ENCODE measurements around the gene NPB.

The NPB gene

DNA sequence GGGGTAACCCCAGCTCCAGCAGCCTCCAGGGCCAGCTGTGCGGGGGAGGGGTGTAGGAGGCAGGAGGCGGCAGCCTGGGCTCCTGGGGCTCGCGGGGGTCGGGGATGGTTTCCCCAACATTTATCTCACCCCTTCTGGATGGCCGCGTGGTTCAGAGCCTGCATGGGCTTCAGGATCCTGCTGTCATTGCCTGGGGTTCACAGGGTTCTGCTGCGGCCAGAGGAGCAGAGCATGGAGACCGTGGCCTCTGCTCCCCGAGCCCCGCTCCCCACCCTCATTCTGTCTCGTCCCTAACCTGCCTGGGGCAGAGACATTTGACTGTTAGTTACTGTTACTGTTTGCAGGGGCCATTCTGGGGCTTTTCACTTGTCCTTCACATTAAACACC, 40.1 kb downstream of the NPB start:
- no peak for DNase-seq

- DNase-seq = no peak
Measured at GRCh38 chr17:81944858-81945257, 42.8 kb downstream of the NPB start.

DNA sequence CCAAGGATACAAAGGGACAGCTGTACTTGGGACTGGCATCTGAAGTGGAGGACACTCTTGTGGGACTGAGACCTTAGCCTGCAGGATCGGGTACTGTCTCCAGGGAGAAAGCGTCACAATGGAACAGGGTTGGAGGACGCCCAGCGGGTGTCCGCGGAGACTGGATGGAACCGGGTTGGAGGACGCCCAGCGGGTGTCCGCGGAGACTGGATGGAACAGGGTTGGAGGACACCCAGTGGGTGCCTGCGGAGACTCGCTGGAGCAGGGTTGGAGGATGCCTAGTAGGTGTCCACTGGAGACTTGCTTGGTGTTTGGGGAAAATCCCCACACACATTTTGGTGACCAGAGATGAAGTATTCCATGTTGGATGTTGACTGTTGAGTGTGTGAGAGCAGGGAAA, 45.2 kb downstream of the NPB start, which contains the start of gene MYADML2:
TSS of gene MYADML2 (minus strand) at position 45 of the 400 bp plus-strand sequence. CDS start 5,492 bp downstream, outside the sequence.
- no peak for DNase-seq

GRCh38 chr17:81948635-81949378, 46.8 kb downstream of the NPB start:
- no peak for DNase-seq

DNA sequence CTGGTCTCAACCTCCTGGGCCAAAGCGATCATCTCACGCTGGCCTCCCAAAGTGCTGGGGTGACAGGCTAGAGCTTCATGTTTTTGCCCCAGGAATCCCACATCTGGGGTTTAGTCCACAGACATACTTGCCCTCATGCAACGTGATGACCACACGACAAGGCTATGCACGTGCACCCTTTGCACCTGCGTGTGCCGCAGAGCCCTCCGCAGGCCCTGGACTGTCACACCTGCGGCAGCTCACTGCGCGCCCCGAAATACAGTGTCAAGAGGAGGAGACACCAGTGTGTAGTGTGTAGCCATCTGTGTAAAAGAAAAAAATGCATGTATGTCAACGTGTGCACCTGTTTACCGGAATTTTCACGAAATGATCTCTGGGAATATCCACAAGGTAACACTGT, 48.5 kb downstream of the NPB start:
- DNase-seq = no peak

GRCh38 chr17:81951785-81952684, 50.0 kb downstream of the NPB start:
- DNase-seq = no peak
